DMS153 treated with DMSO at 0.1 percent for 48 hours (cell line): ENCODE data around the gene PALLD.
"Not testable (repeated sequence)": the region's sequence is repeated elsewhere in the genome, so short reads cannot be mapped to it uniquely, and the experiment has no call there.

Source experiments
- DNase-seq: peaks from one replicate; lab custom pipeline; 2025; ENCODE audit not compliant: unreplicated experiment; lab: John Stamatoyannopoulos, UW

The PALLD gene

GRCh38 chr4:168496834-168497233 lies at the start of gene PALLD:
Gene PALLD, plus strand, starts transcription at chr4:168497052.
- no peak for DNase-seq

GRCh38 chr4:168449063-168449462 lies 47.8 kb upstream of the PALLD start:
- DNase-seq = not testable (repeated sequence)

GRCh38 chr4:168449719-168450452 lies 47.0 kb upstream of the PALLD start:
- no peak for DNase-seq

GRCh38 chr4:168451331-168451730 lies 45.5 kb upstream of the PALLD start:
- DNase-seq = no peak

- DNase-seq = no peak
Observed at GRCh38 chr4:168451744-168452390, 45.0 kb upstream of the PALLD start.

GRCh38 chr4:168453146-168453545 lies 43.7 kb upstream of the PALLD start:
- no peak for DNase-seq

GRCh38 chr4:168458256-168458655 lies 38.6 kb upstream of the PALLD start:
- DNase-seq = not testable (repeated sequence)

GRCh38 chr4:168461821-168462220 lies 35.0 kb upstream of the PALLD start:
- DNase-seq = no peak

GRCh38 chr4:168472920-168473319 lies 23.9 kb upstream of the PALLD start:
- DNase-seq = no peak

GRCh38 chr4:168474660-168475320 lies 22.1 kb upstream of the PALLD start:
- DNase-seq = no peak

GRCh38 chr4:168475745-168476144 lies 21.1 kb upstream of the PALLD start:
- DNase-seq = no peak

- DNase-seq = no peak
Observed at GRCh38 chr4:168478868-168479267, 18.0 kb upstream of the PALLD start.

GRCh38 chr4:168480931-168481611 lies 15.8 kb upstream of the PALLD start:
- DNase-seq = peak; percentile 59

- DNase-seq = no peak
Observed at GRCh38 chr4:168483811-168484210, 13.0 kb upstream of the PALLD start.

GRCh38 chr4:168484626-168485025 lies 12.2 kb upstream of the PALLD start:
- no peak for DNase-seq

- no peak for DNase-seq
Observed at GRCh38 chr4:168485156-168485910, 11.5 kb upstream of the PALLD start.

- no peak for DNase-seq
Observed at GRCh38 chr4:168486912-168487281, 10.0 kb upstream of the PALLD start.

- no peak for DNase-seq
Observed at GRCh38 chr4:168487282-168488035, 9.4 kb upstream of the PALLD start.

- DNase-seq = no peak
Observed at GRCh38 chr4:168488869-168489274, 8.0 kb upstream of the PALLD start.

GRCh38 chr4:168489616-168490015 lies 7.2 kb upstream of the PALLD start:
- DNase-seq = no peak
